K562 (cell line): ENCODE measurements around the gene ANO10. TPM values are rescaled to one million over a fixed set of nuclear protein-coding genes. Genes with fewer than 3 reads are reported as not detected.

Experiments used
- ELF2 ChIP-seq: fragments of 250-450 bp; sonication (Bioruptor Pico); IDR thresholded peaks from 2 replicates; pipeline ENCODE4 v1.5.0; 2021; ENCODE audit warnings: mild to moderate bottlenecking
- HDGF ChIP-seq: fragments of 450-650 bp; IDR thresholded peaks from 2 replicates; pipeline ENCODE4 v1.6.1; 2016
- MYBL2 ChIP-seq, 2 experiments: fragments of 450-650 bp in 1 of 2; sonication (generic) in 1 of 2; formaldehyde crosslinking in 1 of 2; IDR thresholded peaks; 2 replicates each; pipeline versions ENCODE4 v1.6.1 to v1.8.1; 2017 to 2022; ENCODE audit warnings: borderline replicate concordance in 1 of 2, inconsistent platforms in 1 of 2, low read depth in 1 of 2, mild to moderate bottlenecking in 1 of 2, missing genetic modification reagents in 1 of 2, moderate library complexity in 1 of 2
- NEUROD1 ChIP-seq: fragments of 150-350 bp; IDR thresholded peaks from 2 replicates; pipeline ENCODE4 v1.6.1; 2014; ENCODE audit warnings: borderline replicate concordance, low read length, low read depth; ENCODE audit not compliant: partially characterized antibody
- NR1H2 ChIP-seq: sonication (generic); formaldehyde crosslinking; IDR thresholded peaks from 2 replicates; pipeline ENCODE4 v1.4.0; 2020; ENCODE audit warnings: mild to moderate bottlenecking, missing genetic modification reagents
- SIN3A ChIP-seq, 2 experiments: fragments of 150-350 bp in 1 of 2; IDR thresholded peaks; 2 replicates each; pipeline ENCODE4 v1.6.1; 2011 to 2016; ENCODE audit warnings: borderline replicate concordance in 2 of 2, low read depth in 2 of 2, low read length in 2 of 2, mild to moderate bottlenecking in 2 of 2, moderate library complexity in 2 of 2; ENCODE audit not compliant: control insufficient read depth in 1 of 2
- ZNF124 ChIP-seq: sonication (generic); formaldehyde crosslinking; IDR thresholded peaks from 2 replicates; pipeline ENCODE4 v1.8.1; 2022; ENCODE audit warnings: missing genetic modification reagents
- polyA plus RNA-seq, 8 experiments: library from polyadenylated mRNA; depleted of rRNA in 4 of 8; stranded (reverse) in 5 of 8; unstranded in 3 of 8; fragments of >200 nt; fragmentation: Nextera tagmentation in 2 of 8; fragmentation: Illumina TruSeq in 1 of 8; extraction: Ambion mirVana in 2 of 8; extraction: Trizol in 1 of 8; gene quantifications; 2 replicates each; pipeline versions ENCODE4 v1.2.1 to v1.2.3, GENCODE V29; 2011 to 2014; ENCODE audit warnings: inconsistent platforms in 1 of 8, missing spikeins in 1 of 8
- total RNA-seq, 7 experiments: library from RNA; depleted of rRNA in 6 of 7; stranded (reverse); fragments of >200 nt in 6 of 7; fragmentation: Illumina TruSeq in 2 of 7; extraction: Trizol in 2 of 7; gene quantifications; 2 replicates each; pipeline versions ENCODE4 v1.2.1 to v1.2.3, GENCODE V29; 2011 to 2021; ENCODE audit warnings: low replicate concordance in 1 of 7
- TF ChIP-seq, protein P1 (sequence below): fragments of 450-650 bp; IDR thresholded peaks from 2 replicates; pipeline ENCODE4 v1.6.1; 2016; ENCODE audit warnings: low read depth
- TF ChIP-seq, protein P2 (sequence below): sonication (generic); formaldehyde crosslinking; IDR thresholded peaks from 2 replicates; pipeline ENCODE4 v1.9.0; 2022; ENCODE audit warnings: mild to moderate bottlenecking, missing genetic modification reagents
- TF ChIP-seq, protein P3 (sequence below): fragments of 250-450 bp; sonication (Bioruptor Pico); IDR thresholded peaks from 2 replicates; pipeline ENCODE4 v1.8.0; 2021; ENCODE audit warnings: moderate library complexity, mild to moderate bottlenecking, inconsistent platforms
- TF ChIP-seq, protein P4 (sequence below): sonication (generic); formaldehyde crosslinking; IDR thresholded peaks from 2 replicates; pipeline ENCODE4 v1.5.0; 2020; ENCODE audit warnings: missing genetic modification reagents
- TF ChIP-seq, protein P5 (sequence below): fragments of 250-450 bp; sonication (Bioruptor Pico); IDR thresholded peaks from 2 replicates; pipeline ENCODE4 v1.8.0; 2022; ENCODE audit warnings: inconsistent platforms, mild to moderate bottlenecking, moderate library complexity, borderline replicate concordance
- TF ChIP-seq, protein P6 (sequence below), 2 experiments: fragments of 450-650 bp; IDR thresholded peaks; 2 replicates each; pipeline ENCODE4 v1.6.1; 2016

The ANO10 gene
- total and polyA plus RNA-seq, 9 of the 15 experiments (the other 6 are each of a cell fraction or from before 2014, with no cell fraction given), result 6.4 to 46.0 (median 32.3) TPM

DNA sequence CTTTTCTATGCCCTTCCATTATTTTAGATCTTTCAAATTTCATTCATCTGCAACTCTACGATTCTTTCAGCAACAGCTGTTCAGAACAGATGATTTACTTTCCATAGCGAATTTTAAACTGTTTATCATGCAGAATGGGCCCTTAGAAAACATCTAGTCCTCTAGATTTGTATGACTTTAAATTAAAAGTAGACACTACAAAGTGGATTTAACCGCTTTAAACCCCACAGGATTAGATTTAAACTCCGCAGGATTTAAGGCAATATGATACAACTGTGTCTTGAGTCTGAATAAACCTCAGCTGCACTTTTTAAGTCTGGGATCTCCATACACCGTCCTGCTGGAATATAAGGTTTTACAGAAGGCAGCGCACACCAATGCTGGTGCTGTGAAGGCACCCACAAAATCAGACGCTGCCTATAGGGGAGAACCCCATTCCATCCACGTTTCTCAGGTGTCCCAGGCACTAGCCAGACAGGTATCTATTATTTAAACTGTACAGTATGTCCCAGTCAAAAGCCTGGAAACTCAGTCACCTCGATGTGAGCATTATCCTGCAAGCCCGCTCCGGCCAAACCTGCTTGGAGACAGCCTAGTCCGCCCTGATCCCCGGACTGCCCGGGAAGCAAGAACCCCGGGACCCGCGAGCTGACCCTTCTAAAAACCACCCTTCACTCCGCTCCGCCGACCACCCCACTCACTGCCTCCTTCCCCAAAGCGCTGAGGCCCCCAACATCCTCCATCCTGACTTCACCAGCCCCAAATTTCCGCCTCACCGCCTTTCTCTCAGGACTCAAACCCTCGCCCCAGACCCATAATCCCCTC, 768 bp downstream of the ANO10 start (continued):
- TF ChIP-seq, protein P1, sequence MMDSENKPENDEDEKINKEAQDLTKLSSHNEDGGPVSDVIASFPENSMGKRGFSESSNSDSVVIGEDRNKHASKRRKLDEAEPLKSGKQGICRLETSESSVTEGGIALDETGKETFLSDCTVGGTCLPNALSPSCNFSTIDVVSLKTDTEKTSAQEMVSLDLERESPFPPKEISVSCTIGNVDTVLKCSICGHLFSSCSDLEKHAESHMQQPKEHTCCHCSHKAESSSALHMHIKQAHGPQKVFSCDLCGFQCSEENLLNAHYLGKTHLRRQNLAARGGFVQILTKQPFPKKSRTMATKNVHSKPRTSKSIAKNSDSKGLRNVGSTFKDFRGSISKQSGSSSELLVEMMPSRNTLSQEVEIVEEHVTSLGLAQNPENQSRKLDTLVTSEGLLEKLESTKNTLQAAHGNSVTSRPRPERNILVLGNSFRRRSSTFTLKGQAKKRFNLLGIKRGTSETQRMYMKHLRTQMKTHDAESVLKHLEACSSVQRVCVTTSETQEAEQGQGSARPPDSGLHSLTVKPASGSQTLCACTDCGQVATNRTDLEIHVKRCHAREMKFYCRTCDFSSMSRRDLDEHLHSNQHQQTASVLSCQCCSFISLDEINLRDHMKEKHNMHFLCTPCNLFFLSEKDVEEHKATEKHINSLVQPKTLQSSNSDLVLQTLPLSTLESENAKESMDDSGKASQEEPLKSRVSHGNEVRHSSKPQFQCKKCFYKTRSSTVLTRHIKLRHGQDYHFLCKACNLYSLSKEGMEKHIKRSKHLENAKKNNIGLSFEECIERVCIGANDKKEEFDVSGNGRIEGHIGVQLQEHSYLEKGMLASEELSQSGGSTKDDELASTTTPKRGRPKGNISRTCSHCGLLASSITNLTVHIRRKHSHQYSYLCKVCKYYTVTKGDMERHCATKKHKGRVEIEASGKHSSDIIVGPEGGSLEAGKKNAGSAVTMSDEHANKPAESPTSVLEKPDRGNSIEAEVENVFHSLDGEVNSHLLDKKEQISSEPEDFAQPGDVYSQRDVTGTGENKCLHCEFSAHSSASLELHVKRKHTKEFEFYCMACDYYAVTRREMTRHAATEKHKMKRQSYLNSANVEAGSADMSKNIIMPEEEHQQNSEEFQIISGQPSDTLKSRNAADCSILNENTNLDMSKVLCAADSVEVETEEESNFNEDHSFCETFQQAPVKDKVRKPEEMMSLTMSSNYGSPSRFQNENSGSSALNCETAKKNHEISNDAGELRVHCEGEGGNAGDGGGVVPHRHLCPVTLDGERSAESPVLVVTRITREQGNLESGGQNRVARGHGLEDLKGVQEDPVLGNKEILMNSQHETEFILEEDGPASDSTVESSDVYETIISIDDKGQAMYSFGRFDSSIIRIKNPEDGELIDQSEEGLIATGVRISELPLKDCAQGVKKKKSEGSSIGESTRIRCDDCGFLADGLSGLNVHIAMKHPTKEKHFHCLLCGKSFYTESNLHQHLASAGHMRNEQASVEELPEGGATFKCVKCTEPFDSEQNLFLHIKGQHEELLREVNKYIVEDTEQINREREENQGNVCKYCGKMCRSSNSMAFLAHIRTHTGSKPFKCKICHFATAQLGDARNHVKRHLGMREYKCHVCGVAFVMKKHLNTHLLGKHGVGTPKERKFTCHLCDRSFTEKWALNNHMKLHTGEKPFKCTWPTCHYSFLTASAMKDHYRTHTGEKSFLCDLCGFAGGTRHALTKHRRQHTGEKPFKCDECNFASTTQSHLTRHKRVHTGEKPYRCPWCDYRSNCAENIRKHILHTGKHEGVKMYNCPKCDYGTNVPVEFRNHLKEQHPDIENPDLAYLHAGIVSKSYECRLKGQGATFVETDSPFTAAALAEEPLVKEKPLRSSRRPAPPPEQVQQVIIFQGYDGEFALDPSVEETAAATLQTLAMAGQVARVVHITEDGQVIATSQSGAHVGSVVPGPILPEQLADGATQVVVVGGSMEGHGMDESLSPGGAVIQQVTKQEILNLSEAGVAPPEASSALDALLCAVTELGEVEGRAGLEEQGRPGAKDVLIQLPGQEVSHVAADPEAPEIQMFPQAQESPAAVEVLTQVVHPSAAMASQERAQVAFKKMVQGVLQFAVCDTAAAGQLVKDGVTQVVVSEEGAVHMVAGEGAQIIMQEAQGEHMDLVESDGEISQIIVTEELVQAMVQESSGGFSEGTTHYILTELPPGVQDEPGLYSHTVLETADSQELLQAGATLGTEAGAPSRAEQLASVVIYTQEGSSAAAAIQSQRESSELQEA, result 0 out of 2 replicates have a peak, but pooled peaks have one; percentile 43
- TF ChIP-seq, protein P2, sequence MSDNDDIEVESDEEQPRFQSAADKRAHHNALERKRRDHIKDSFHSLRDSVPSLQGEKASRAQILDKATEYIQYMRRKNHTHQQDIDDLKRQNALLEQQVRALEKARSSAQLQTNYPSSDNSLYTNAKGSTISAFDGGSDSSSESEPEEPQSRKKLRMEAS (CRISPR knock-in tag), result no peak
- TF ChIP-seq, protein P3, sequence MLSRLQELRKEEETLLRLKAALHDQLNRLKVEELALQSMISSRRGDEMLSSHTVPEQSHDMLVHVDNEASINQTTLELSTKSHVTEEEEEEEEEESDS (CRISPR knock-in tag), result no peak
- TF ChIP-seq HDGF (0 out of 2 replicates have a peak, but pooled peaks have one; percentile 72), MYBL2 (IDR thresholded peaks at IDR 0.05; ENCODE audit: low read depth) (no peak), MYBL2 (CRISPR knock-in tag; IDR thresholded peaks at IDR 0.05; ENCODE audit: borderline replicate concordance) (no peak), NR1H2 (CRISPR knock-in tag) (0 out of 2 replicates have a peak, but pooled peaks have one; percentile 22), ELF2 (peak; percentile 55; the same call in 1 of the 2 replicates), SIN3A (IDR thresholded peaks at IDR 0.05; ENCODE audit: borderline replicate concordance in 2 of 2, control insufficient read depth in 1 of 2, low read depth in 2 of 2, low read length in 2 of 2) (peak in 1 of 2 experiments; percentile 43; a peak in 2 of 4 replicates), NEUROD1 (peak; percentile 3), ZNF124 (CRISPR knock-in tag) (no peak)
- TF ChIP-seq, protein P4, sequence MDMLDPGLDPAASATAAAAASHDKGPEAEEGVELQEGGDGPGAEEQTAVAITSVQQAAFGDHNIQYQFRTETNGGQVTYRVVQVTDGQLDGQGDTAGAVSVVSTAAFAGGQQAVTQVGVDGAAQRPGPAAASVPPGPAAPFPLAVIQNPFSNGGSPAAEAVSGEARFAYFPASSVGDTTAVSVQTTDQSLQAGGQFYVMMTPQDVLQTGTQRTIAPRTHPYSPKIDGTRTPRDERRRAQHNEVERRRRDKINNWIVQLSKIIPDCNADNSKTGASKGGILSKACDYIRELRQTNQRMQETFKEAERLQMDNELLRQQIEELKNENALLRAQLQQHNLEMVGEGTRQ (CRISPR knock-in tag), result no peak
- TF ChIP-seq, protein P5, sequence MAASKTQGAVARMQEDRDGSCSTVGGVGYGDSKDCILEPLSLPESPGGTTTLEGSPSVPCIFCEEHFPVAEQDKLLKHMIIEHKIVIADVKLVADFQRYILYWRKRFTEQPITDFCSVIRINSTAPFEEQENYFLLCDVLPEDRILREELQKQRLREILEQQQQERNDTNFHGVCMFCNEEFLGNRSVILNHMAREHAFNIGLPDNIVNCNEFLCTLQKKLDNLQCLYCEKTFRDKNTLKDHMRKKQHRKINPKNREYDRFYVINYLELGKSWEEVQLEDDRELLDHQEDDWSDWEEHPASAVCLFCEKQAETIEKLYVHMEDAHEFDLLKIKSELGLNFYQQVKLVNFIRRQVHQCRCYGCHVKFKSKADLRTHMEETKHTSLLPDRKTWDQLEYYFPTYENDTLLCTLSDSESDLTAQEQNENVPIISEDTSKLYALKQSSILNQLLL (CRISPR knock-in tag), result no peak
- TF ChIP-seq, protein P6, sequence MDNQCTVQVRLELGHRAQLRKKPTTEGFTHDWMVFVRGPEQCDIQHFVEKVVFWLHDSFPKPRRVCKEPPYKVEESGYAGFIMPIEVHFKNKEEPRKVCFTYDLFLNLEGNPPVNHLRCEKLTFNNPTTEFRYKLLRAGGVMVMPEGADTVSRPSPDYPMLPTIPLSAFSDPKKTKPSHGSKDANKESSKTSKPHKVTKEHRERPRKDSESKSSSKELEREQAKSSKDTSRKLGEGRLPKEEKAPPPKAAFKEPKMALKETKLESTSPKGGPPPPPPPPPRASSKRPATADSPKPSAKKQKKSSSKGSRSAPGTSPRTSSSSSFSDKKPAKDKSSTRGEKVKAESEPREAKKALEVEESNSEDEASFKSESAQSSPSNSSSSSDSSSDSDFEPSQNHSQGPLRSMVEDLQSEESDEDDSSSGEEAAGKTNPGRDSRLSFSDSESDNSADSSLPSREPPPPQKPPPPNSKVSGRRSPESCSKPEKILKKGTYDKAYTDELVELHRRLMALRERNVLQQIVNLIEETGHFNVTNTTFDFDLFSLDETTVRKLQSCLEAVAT (IDR thresholded peaks at IDR 0.05), result peak in 1 of 2 experiments; percentile 87; a peak in 2 of 4 replicates
